Trophoblast cell (in vitro differentiated cells and primary cell): ENCODE measurements around the gene PPM1F. TPM values are rescaled to one million over a fixed set of nuclear protein-coding genes. Genes with fewer than 3 reads are reported as not detected.

ENCODE experiments used
- DNase-seq, 2 donors: peaks; one replicate each; pipeline ENCODE4 v3.0.0-alpha.2; 2016
- H2AFZ ChIP-seq: 2 replicates; pipeline ENCODE4 v1.6.1; 2013; ENCODE audit warnings: low read length, moderate library complexity, mild to moderate bottlenecking; ENCODE audit not compliant: insufficient read depth, poor library complexity
- H2AK5ac ChIP-seq: 2 replicates; pipeline ENCODE4 v1.6.1; 2013; ENCODE audit warnings: mild to moderate bottlenecking, low read length
- H2BK120ac ChIP-seq: 2 replicates; pipeline ENCODE4 v1.6.1; 2013; ENCODE audit warnings: low read length, mild to moderate bottlenecking, moderate library complexity; ENCODE audit not compliant: insufficient read depth, poor library complexity
- H2BK12ac ChIP-seq: 2 replicates; pipeline ENCODE4 v1.6.1; 2013; ENCODE audit warnings: mild to moderate bottlenecking, low read length, moderate library complexity
- H2BK5ac ChIP-seq: 2 replicates; pipeline ENCODE4 v1.6.1; 2013; ENCODE audit warnings: low read length, low read depth, moderate library complexity, mild to moderate bottlenecking; ENCODE audit not compliant: poor library complexity
- H3K14ac ChIP-seq: 2 replicates; pipeline ENCODE4 v1.6.1; 2013; ENCODE audit warnings: mild to moderate bottlenecking, low read length
- H3K18ac ChIP-seq: 2 replicates; pipeline ENCODE4 v1.6.1; 2013; ENCODE audit warnings: mild to moderate bottlenecking, low read length
- H3K23ac ChIP-seq: 2 replicates; pipeline ENCODE4 v1.6.1; 2013; ENCODE audit warnings: low read length
- H3K27ac ChIP-seq: 2 replicates; pipeline ENCODE4 v1.5.1; 2013; ENCODE audit warnings: low read depth, mild to moderate bottlenecking, inconsistent platforms, low read length, moderate library complexity
- H3K27me3 ChIP-seq: 2 replicates; pipeline ENCODE4 v1.6.1; 2013; ENCODE audit warnings: inconsistent platforms, mild to moderate bottlenecking, low read length, moderate library complexity; ENCODE audit not compliant: insufficient read depth
- H3K36me3 ChIP-seq, 2 experiments: 1 replicate in 1 of 2; 2 replicates in 1 of 2; pipeline ENCODE4 v1.6.1; 2013; ENCODE audit warnings: low read length in 2 of 2, mild to moderate bottlenecking in 2 of 2, moderate library complexity in 1 of 2; ENCODE audit not compliant: insufficient read depth in 2 of 2, control insufficient read depth in 1 of 2
- H3K4ac ChIP-seq: 2 replicates; pipeline ENCODE4 v1.6.1; 2013; ENCODE audit warnings: low read depth, mild to moderate bottlenecking, low read length, moderate library complexity
- H3K4me1 ChIP-seq, 2 experiments: 1 replicate in 1 of 2; 2 replicates in 1 of 2; pipeline ENCODE4 v1.6.1; 2013; ENCODE audit warnings: low read length in 2 of 2, mild to moderate bottlenecking in 2 of 2, moderate library complexity in 1 of 2; ENCODE audit not compliant: insufficient read depth in 2 of 2, control insufficient read depth in 1 of 2
- H3K4me2 ChIP-seq: 2 replicates; pipeline ENCODE4 v1.6.1; 2013; ENCODE audit warnings: inconsistent platforms, mild to moderate bottlenecking, low read length, moderate library complexity
- H3K4me3 ChIP-seq: 2 replicates; pipeline ENCODE4 v1.5.1; 2013; ENCODE audit warnings: mild to moderate bottlenecking, low read depth, low read length, inconsistent platforms
- H3K79me1 ChIP-seq: one replicate; pipeline ENCODE4 v1.6.1; 2013; ENCODE audit warnings: low read length
- H3K79me2 ChIP-seq: 2 replicates; pipeline ENCODE4 v1.6.1; 2013; ENCODE audit warnings: low read length, mild to moderate bottlenecking; ENCODE audit not compliant: control insufficient read depth, insufficient read depth, poor library complexity
- H3K9ac ChIP-seq: 2 replicates; pipeline ENCODE4 v1.6.1; 2013; ENCODE audit warnings: mild to moderate bottlenecking, low read length
- H3K9me3 ChIP-seq: 2 replicates; pipeline ENCODE4 v1.6.1; 2013; ENCODE audit warnings: low read depth, mild to moderate bottlenecking, control low read depth, inconsistent platforms, low read length; ENCODE audit not compliant: insufficient read depth
- H4K12ac ChIP-seq: 2 replicates; pipeline ENCODE4 v1.6.1; 2013; ENCODE audit warnings: low read depth, mild to moderate bottlenecking, low read length, moderate library complexity
- H4K8ac ChIP-seq: 2 replicates; pipeline ENCODE4 v1.6.1; 2013; ENCODE audit warnings: low read depth, mild to moderate bottlenecking, low read length, moderate library complexity
- H4K91ac ChIP-seq: one replicate; pipeline ENCODE4 v1.6.1; 2013; ENCODE audit warnings: low read depth, mild to moderate bottlenecking, low read length, moderate library complexity
- WGBS: extraction: QIAGEN DNeasy Blood & Tissue Kit; methylation state at CpG from one replicate; pipeline ENCODE4 v1.1.7; 2013; ENCODE audit warnings: missing lambda C conversion rate; ENCODE audit not compliant: insufficient read length, insufficient coverage; ENCODE audit errors: extremely low coverage; 5-methylcytosine and 5-hydroxymethylcytosine counted together
- polyA plus RNA-seq: library from polyadenylated mRNA; stranded (reverse); fragments of 200-250 nt; gene quantifications from 2 replicates; pipeline ENCODE4 v1.2.3, GENCODE V29; 2013

The PPM1F gene
- polyA plus RNA-seq, result 10.9 TPM in 2 replicates

- H3K4me1 ChIP-seq, result peaks cover 5 to 11% of the 10 kb centered on the region in 2 experiments
- H3K36me3 ChIP-seq, result no peaks in the 10 kb centered on the region
- no peaks in the 10 kb centered on the region for H3K27me3 ChIP-seq
- peak within 1 kb of the TSS; percentile 67 for H2BK120ac ChIP-seq
- H2BK5ac ChIP-seq, result peak within 1 kb of the TSS; percentile 38
- peak within 1 kb of the TSS; percentile 90 for H3K4me3 ChIP-seq
- peak within 1 kb of the TSS; percentile 95 for H3K9ac ChIP-seq
- peak within 1 kb of the TSS; percentile 45 for H3K27ac ChIP-seq
- H2AK5ac ChIP-seq, result no peak within 1 kb of the TSS
- H4K8ac ChIP-seq, result peak within 1 kb of the TSS; percentile 94
- peaks cover 2% of the 10 kb centered on the region for H3K79me2 ChIP-seq
- no peak within 1 kb of the TSS for H3K4ac ChIP-seq
- peaks cover 4% of the 10 kb centered on the region for H3K79me1 ChIP-seq
- peak; percentile 73 to 90 for DNase-seq
- peak within 1 kb of the TSS; percentile 10 for H3K23ac ChIP-seq
- H3K14ac ChIP-seq, result peak within 1 kb of the TSS; percentile 88
- H4K12ac ChIP-seq, result no peak within 1 kb of the TSS
- H2BK12ac ChIP-seq, result no peak within 1 kb of the TSS
- no peaks in the 10 kb centered on the region for H3K9me3 ChIP-seq
- peak within 1 kb of the TSS; percentile 51 for H4K91ac ChIP-seq
- WGBS, result no CpG with 5 or more reads among the region's 58 CpGs
- peak within 1 kb of the TSS; percentile 37 for H2AFZ ChIP-seq
- peak within 1 kb of the TSS; percentile 92 for H3K18ac ChIP-seq
- H3K4me2 ChIP-seq, result peak within 1 kb of the TSS; percentile 94
Measured at GRCh38 chr22:21952586-21953571, at the start of gene PPM1F. Gene PPM1F (minus strand): TSS chr22:21952848. CDS start chr22:21946048, 6,800 bp downstream.

- no peak overlapping the region for H3K18ac ChIP-seq
- H3K36me3 ChIP-seq, result no peaks in the 10 kb centered on the region
- no peak overlapping the region for H4K12ac ChIP-seq
- WGBS, result no CpG with 5 or more reads among the region's 2 CpGs
- H3K27ac ChIP-seq, result no peak overlapping the region
- H4K8ac ChIP-seq, result no peak overlapping the region
- H2AK5ac ChIP-seq, result no peak overlapping the region
- H2BK5ac ChIP-seq, result no peak overlapping the region
- no peak overlapping the region for H3K9ac ChIP-seq
- no peak overlapping the region for H3K14ac ChIP-seq
- H2BK12ac ChIP-seq, result no peak overlapping the region
- no peak overlapping the region for H3K4me2 ChIP-seq
- no peak overlapping the region for H4K91ac ChIP-seq
- no peak overlapping the region for H3K4ac ChIP-seq
- DNase-seq, result no peak
- no peak overlapping the region for H3K4me3 ChIP-seq
- H3K27me3 ChIP-seq, result no peaks in the 10 kb centered on the region
- H3K79me2 ChIP-seq, result no peaks in the 10 kb centered on the region
- no peaks in the 10 kb centered on the region for H3K9me3 ChIP-seq
- no peaks in the 10 kb centered on the region for H3K79me1 ChIP-seq
- no peak overlapping the region for H3K23ac ChIP-seq
- no peak overlapping the region for H2BK120ac ChIP-seq
- no peak overlapping the region for H2AFZ ChIP-seq
- no peaks in the 10 kb centered on the region for H3K4me1 ChIP-seq
Measured at GRCh38 chr22:22001664-22002525, 49.2 kb upstream of the PPM1F start.

- Histone ChIP-seq H3K79me1 (no peaks in the 10 kb centered on the region), H4K8ac (no peak overlapping the region), H2BK5ac (no peak overlapping the region), H3K9ac (no peak overlapping the region), H3K36me3 (no peaks in the 10 kb centered on the region), H2AFZ (no peak overlapping the region), H2BK12ac (no peak overlapping the region), H3K4ac (no peak overlapping the region), H3K4me2 (no peak overlapping the region), H3K27me3 (peaks cover 2% of the 10 kb centered on the region), H3K4me3 (no peak overlapping the region), H3K79me2 (no peaks in the 10 kb centered on the region), H3K18ac (no peak overlapping the region), H3K4me1 (no peaks in the 10 kb centered on the region), H3K27ac (no peak overlapping the region), H4K91ac (no peak overlapping the region), H2BK120ac (no peak overlapping the region), H3K9me3 (peaks cover 1% of the 10 kb centered on the region), H3K23ac (no peak overlapping the region), H4K12ac (no peak overlapping the region), H3K14ac (no peak overlapping the region), H2AK5ac (no peak overlapping the region)
- WGBS, result no CpG with 5 or more reads among the region's 7 CpGs
- DNase-seq, result no peak
Measured at GRCh38 chr22:21998595-21999247, 46.1 kb upstream of the PPM1F start.

GRCh38 chr22:21996175-21996720 lies 43.6 kb upstream of the PPM1F start:
- Histone ChIP-seq H3K4me2 (no peak overlapping the region), H3K79me1 (no peaks in the 10 kb centered on the region), H3K4ac (no peak overlapping the region), H3K23ac (no peak overlapping the region), H4K91ac (no peak overlapping the region), H3K9me3 (peaks cover 1% of the 10 kb centered on the region), H3K9ac (no peak overlapping the region), H4K8ac (no peak overlapping the region), H4K12ac (no peak overlapping the region), H2AK5ac (no peak overlapping the region), H2AFZ (no peak overlapping the region), H3K4me1 (no peaks in the 10 kb centered on the region), H3K36me3 (no peaks in the 10 kb centered on the region), H3K27ac (no peak overlapping the region), H3K4me3 (no peak overlapping the region), H2BK12ac (no peak overlapping the region), H3K18ac (no peak overlapping the region), H2BK120ac (no peak overlapping the region), H3K14ac (no peak overlapping the region), H3K79me2 (no peaks in the 10 kb centered on the region), H3K27me3 (peaks cover 2% of the 10 kb centered on the region), H2BK5ac (no peak overlapping the region)
- no CpG with 5 or more reads among the region's 5 CpGs for WGBS
- no peak for DNase-seq
